ENCODE data around the gene MEGF11.

MEGF11 gene

GRCh38 chr15:66051833-66052232 lies 201.7 kb downstream of the MEGF11 start:
- no peak for DNase-seq (ENCODE audit: low spot score)

GRCh38 chr15:66050264-66050663 lies 203.3 kb downstream of the MEGF11 start:
- DNase-seq (ENCODE audit: low spot score) = no peak

DNA sequence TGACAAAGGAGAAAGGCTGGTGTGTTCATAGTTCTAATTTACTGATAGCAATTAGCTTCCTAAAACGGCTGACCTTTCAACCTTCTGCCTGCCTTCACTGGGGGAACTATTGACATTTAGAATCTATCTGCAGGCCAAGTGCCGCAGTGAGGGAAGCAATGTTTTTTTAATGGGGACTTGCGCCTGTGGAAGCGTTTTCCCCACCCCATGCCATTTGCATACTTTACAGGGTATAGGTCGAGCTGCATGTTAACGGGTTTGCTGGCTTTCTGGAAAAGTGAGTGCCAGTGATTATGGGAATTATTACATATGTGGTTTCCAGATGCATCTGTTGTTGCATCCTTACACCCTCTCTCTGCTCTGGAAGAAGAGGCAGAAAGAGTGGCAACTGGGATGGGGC lies 204.2 kb downstream of the MEGF11 start:
- DNase-seq (ENCODE audit: low spot score) = no peak

- no peak for DNase-seq (ENCODE audit: low spot score)
Measured at GRCh38 chr15:66047321-66048024, 206.1 kb downstream of the MEGF11 start.

DNA sequence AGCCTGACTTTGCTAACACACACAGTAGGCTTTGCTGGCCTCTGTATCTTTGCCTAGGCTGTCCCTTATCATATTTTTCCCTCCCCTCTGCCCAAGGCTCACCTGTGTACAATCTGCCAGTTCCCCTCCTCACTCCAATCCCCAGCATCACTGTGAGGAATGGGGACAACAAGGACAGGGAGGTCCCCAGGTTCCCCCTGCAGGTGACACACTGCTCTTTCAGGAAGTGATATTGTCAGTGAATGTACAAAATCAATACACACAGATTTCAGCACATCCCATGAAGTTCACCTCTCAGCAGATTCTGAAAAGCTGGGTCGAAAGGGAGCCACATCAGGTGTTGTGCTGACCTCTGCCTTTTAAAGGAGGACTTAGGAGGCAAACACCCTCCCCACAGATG lies 206.8 kb downstream of the MEGF11 start:
- DNase-seq (ENCODE audit: low spot score) = no peak

DNA sequence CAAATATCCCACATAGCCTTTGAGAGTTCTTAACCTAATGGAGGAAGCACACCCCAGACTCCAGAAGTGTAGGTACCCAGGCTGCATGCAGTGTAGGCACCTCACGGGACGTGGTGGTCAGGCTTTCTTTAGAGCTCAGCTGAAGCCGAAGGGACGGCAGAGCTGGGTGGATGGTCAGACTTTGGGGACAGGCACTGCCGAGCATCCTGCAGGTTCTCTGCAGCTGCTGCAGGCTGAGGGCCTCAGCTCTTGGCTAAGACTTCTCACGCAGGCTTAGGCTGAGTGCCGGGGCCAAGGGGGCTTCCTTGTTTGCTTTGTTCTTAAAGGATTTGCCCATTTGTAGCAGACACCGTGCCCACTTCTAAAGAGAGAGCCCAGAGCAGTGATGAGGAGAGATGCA lies 207.2 kb downstream of the MEGF11 start:
- DNase-seq (ENCODE audit: low spot score) = no peak

DNA sequence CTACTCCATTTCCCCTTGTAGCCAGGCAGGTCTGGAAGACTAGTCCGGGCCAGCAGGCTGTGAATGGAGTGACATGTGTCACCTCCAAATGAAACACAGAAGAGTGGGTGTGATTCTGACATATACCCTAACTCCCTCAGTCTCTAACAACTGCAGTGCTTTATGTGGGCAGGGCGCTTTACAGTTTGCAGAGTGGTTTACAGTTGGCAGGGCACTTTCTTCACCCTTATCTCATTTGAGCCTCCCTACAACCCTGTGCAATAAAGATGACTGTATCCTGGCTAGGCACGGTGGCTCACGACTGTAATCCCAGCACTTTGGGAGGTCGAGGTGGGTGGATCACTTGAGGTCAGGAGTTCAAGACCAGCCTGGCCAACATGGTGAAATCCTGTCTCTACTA lies 208.0 kb downstream of the MEGF11 start:
- DNase-seq (ENCODE audit: low spot score) = no peak

GRCh38 chr15:66044837-66045236 lies 208.7 kb downstream of the MEGF11 start:
- DNase-seq (ENCODE audit: low spot score) = no peak

DNA sequence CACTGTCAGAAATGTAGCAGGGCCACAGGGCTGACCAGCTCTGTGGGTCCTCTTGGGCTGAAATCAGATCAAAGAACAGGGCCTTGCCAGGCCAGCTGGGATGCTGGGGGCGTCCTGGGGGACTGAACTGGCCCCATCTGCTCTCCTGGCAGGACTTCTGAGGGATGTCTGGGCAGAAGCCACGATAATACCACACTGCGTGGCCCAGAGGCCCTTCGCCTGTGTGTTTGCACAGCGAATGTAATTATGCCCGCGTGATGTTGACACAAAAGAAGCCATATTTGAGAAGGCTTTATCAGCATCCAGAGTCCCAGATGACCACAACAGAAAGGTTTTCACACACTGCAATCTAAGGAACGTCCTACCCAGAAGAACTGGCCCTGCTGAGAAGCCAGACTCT lies 210.3 kb downstream of the MEGF11 start:
- no peak for DNase-seq (ENCODE audit: low spot score)

GRCh38 chr15:66042624-66043023 lies 210.9 kb downstream of the MEGF11 start:
- no peak for DNase-seq (ENCODE audit: low spot score)

DNA sequence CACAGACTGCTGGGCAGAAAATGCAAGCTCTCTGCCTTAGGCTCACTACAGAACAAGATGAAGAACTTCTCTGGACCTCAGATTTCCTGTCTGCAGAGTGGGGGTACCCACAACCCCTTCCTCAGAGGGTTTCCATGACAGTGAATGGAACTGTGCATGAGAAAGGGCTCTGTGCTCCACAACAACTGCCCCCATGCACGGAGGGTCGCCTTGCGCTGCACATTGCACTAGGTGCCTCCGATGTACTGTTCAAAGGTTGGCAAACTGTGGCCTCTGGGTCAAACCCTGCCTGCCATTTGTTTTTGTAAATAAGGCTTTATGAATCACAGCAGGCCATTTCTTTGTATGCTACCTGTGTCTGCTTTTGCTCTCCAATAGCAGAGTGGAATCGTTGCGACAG lies 212.3 kb downstream of the MEGF11 start:
- DNase-seq (ENCODE audit: low spot score) = no peak

DNA sequence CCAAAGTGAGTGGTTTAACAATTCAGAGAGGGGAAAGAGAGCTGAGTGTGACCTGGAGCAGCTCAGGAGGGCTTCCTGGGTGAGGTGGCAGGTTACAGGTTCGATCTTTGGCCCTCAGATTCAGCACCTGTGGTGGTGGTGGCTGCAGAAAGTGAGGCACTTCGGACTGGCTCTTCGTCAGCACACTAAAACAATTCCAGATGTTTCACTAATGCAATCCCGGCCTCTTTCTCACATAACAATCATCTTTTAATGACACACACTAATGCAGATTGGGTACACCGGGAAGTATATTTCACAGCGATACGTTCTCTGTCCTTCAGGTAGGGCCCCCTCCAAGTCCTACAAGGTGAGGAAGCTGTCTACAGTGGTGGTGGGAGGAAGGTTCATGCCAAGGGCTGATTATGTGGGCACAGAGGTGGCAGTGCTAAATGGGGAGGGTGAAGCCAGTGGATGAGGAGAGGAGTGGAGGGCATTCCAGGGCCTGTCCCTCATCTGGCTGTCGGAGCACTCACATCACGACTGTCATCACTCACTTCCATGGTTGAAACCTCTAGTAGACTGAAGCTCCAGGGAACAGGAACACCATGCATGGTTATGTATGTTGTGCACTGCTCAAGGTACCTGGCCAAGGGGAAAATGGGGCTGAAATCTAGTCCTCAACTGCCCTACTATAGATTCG lies 213.2 kb downstream of the MEGF11 start:
- no peak for DNase-seq (ENCODE audit: low spot score)

- no peak for DNase-seq (ENCODE audit: low spot score)
Measured at GRCh38 chr15:66039117-66039871, 214.3 kb downstream of the MEGF11 start.

DNA sequence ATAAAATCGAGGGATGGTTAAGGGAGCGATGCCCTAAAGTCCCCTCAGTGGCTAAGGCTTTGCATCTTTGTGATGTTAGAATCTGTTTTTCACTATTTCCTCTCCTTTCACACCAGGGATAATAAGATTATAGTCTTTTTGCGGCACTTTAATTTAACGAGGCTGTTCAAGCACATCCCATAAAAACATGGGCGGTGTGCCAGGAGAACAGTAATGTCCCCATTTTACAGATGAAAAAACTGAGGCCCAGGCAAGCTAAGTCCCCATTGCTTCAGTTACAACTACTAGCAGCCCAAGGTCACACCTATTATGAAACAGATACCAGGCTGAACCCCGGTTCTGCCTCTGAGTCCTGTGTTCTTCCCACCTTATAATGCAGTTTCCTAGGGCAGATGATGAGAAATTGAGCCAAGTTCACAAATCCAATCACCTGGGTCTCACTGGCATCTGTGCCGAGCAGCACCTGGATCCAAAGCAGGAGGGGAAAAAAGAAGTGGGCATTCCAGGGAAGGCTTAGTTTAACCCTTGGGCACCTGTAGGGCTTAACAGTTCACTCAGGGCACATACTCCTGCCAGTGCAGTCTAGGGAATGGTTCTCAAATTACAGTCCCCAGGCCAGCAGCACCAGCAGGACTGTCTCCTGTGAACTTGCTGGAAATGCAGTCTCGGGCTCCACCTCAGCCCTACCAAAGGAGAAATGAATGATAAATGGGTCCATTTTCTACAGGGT lies 215.0 kb downstream of the MEGF11 start:
- no peak for DNase-seq (ENCODE audit: low spot score)

- no peak for DNase-seq (ENCODE audit: low spot score)
Measured at GRCh38 chr15:66036859-66037258, 216.7 kb downstream of the MEGF11 start.

DNA sequence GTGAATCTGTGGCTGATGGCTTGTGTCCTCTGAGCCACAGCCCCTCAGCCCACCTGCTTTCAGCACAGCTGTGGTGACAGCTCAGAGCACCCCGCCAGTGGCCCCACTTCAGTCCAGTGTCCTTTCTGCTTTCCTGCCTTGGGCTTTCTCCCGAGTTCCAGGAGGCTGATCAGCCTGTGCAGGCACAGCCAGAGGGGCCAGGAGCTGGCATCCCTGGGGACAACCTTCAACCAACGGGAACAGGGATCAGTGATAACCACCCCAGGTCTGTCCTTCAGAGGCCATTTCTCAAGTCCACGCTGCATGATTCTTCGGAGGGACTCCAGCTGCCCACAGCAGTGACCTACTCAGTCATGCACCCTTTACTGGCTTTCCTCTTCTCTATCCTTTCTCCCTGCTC lies 217.6 kb downstream of the MEGF11 start:
- DNase-seq (ENCODE audit: low spot score) = no peak

DNA sequence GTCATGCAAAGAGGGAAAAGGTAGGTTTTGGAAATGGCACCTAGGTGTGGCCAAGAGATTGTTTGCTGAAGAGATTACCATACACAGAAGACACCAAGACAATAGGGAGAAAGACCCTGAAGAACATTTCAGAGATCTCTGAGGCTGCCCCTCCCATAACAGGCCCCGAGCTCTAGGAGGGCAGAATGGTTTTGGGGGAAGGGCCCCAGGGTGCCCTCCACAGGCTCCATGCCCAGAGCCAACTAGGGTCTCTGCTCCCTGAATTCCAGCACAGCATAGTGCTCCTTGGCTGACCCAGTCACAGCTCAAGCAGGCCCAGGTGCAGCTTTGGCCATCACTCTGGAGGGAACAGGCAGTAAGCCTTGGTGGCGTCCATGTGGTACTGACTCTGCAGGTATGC lies 220.4 kb downstream of the MEGF11 start:
- DNase-seq (ENCODE audit: low spot score) = no peak

DNA sequence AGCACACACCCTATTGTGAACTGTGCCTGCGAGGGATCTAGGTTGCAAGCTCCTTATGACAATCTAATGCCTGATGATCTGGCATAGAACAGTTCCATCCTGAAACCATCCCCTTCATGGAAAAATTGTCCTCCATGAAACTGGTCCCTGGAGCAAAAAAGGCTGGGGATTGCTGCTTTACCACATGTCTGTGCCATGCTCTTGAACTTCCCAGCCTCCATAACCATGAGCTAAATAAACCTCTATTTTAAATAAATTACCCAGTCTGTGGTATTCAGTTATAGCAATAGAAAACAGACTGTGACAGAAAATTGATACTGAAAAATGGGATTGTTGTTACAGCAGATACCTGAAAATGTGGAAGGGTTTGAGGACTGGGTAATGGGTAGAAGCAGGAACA lies 221.5 kb downstream of the MEGF11 start:
- no peak for DNase-seq (ENCODE audit: low spot score)

- DNase-seq (ENCODE audit: low spot score) = no peak
Measured at GRCh38 chr15:66030650-66031049, 222.9 kb downstream of the MEGF11 start.

DNA sequence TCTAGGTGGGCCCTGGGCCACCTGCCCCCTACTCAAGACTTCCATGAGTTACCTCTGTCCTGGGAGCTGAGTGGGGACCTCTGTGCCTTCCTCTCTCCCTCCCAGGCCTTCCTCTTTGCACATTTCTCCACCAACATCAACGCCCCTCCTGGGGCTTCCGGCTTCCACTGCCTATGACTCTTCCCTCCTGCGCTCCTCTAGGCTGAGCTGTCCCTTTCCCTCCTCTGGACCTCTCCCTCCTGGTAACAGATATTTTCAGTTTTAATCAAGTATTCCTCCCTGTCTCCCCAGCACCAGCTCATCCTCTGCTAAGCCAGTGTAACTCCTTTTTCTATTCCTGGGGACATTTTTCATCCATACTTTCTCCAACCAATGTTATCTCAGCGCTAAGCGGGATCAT lies 223.9 kb downstream of the MEGF11 start:
- DNase-seq (ENCODE audit: low spot score) = no peak

DNA sequence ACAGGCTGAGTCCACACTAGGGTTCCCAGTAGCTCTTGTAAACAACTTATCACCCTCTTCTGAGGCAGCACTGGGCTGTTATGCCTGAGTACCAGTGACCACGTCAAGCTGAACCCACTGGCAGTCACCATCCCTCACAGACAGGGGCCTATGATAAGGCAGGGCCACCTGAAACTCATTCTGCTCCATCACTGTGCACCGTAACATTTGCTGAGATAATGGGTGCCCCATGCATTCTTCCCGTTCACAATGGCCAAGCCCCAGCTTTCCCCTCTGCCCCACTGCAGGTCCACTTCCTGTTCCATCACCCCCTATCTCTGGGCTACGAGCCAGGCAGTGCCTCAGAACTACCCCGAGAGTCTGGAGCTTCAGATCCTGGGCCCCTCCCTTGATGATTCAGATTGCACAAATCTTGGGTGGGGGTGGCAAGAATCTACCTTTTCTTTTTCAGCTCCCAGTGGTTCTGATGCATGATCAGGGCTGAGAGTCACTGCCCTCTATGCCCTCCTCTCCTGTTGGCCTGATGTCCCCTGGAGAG lies 226.2 kb downstream of the MEGF11 start:
- DNase-seq (ENCODE audit: low spot score) = no peak

GRCh38 chr15:66025972-66026371 lies 227.6 kb downstream of the MEGF11 start:
- DNase-seq (ENCODE audit: low spot score) = no peak

Data from ecto neural progenitor cell (in vitro differentiated cells).